22Rv1 (cell line): ENCODE data around the gene BYSL.

Experiments used
- H3K27ac ChIP-seq: fragments of 450-650 bp; 2 replicates; pipeline ENCODE4 v1.5.1; 2017
- ZFX ChIP-seq: fragments of 450-650 bp; IDR thresholded peaks from 2 replicates; pipeline ENCODE4 v1.6.1; 2017; ENCODE audit warnings: antibody characterized with exemption, borderline replicate concordance
- TF ChIP-seq, protein P1 (sequence below): fragments of 450-650 bp; IDR thresholded peaks from 2 replicates; pipeline ENCODE4 v1.5.1; 2017; ENCODE audit warnings: mild to moderate bottlenecking

BYSL gene

DNA sequence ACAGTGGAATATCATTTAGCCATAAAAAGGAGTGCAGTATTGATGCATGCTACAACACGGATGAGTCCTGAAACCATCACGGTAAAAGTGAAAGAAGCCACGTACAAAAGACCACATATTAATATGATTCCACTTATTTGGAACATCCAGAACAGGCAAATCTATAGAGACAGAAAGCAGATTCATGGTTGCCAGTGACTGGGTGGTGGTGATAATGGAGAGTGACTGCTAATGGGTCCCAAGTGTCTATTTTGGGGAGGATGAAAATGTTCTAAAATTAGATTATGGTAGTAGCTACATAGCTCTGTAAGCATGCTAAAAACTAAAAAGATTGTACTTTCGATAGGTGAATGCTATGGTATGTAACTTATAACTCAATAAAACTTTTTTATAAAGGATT is 38.7 kb downstream of the BYSL start:
- no peak for TF ChIP-seq ZFX
- TF ChIP-seq, protein P1, sequence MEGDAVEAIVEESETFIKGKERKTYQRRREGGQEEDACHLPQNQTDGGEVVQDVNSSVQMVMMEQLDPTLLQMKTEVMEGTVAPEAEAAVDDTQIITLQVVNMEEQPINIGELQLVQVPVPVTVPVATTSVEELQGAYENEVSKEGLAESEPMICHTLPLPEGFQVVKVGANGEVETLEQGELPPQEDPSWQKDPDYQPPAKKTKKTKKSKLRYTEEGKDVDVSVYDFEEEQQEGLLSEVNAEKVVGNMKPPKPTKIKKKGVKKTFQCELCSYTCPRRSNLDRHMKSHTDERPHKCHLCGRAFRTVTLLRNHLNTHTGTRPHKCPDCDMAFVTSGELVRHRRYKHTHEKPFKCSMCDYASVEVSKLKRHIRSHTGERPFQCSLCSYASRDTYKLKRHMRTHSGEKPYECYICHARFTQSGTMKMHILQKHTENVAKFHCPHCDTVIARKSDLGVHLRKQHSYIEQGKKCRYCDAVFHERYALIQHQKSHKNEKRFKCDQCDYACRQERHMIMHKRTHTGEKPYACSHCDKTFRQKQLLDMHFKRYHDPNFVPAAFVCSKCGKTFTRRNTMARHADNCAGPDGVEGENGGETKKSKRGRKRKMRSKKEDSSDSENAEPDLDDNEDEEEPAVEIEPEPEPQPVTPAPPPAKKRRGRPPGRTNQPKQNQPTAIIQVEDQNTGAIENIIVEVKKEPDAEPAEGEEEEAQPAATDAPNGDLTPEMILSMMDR: no peak

DNA sequence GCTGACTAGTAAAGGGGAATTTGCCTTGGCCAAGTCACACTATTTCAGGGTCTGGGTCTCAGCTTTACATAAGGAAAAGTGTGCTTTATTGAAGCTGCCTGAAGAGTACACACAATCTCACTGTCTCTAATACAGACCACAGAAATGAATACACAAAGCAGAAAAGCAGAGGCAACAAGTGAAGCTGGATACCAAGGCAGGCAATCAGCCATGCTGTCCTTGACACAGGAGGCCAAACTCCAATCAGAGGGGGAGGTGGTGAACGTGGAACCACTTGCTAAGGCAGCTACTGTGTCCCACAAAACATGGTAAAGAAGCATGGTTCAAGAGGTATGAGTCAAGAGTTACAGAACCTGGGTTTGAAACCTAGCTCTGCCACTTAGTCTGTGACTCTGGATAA is 42.1 kb downstream of the BYSL start:
- no peak for TF ChIP-seq ZFX
- TF ChIP-seq, protein P1: no peak

More for the DNA sequence above, 38.7 kb downstream of the BYSL start:
- H3K27ac ChIP-seq: no peak overlapping the region

DNA sequence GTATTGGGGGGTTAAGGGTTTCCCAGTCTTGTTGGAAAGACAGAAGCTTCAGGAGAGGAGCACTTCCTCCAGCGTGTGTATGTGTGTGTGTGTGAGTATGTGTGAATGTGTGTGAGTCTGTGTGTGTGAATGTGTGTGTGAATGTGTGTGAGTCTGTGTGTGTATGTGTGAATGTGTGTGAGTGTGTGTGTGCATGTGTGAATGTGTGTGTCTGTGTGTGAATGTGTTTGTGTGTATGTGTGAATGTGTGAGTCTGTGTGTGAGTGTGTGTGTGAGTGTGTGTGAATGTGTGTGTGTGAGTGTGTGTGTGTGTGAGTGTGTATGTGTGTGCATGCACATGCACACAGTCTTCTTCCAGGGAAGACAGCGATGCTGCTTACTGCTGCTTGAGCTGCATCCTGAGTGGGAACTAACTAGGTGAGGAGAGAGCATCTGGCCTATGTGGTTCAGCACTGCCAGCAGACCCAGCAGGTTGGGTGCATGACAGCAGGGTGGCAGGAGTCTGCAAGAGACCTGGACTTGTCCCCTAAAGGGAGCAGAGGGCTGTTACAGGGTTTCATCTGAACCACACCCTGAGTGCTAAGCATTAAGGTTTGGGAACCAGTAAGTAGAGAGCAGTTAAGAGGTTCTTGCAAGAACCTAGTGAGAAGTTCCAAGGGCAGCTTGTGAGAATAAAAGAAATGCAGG is 43.0 kb downstream of the BYSL start:
- no peak overlapping the region for H3K27ac ChIP-seq
- TF ChIP-seq, protein P1: no peak

More for the DNA sequence above, 42.1 kb downstream of the BYSL start:
- no peak overlapping the region for H3K27ac ChIP-seq

DNA sequence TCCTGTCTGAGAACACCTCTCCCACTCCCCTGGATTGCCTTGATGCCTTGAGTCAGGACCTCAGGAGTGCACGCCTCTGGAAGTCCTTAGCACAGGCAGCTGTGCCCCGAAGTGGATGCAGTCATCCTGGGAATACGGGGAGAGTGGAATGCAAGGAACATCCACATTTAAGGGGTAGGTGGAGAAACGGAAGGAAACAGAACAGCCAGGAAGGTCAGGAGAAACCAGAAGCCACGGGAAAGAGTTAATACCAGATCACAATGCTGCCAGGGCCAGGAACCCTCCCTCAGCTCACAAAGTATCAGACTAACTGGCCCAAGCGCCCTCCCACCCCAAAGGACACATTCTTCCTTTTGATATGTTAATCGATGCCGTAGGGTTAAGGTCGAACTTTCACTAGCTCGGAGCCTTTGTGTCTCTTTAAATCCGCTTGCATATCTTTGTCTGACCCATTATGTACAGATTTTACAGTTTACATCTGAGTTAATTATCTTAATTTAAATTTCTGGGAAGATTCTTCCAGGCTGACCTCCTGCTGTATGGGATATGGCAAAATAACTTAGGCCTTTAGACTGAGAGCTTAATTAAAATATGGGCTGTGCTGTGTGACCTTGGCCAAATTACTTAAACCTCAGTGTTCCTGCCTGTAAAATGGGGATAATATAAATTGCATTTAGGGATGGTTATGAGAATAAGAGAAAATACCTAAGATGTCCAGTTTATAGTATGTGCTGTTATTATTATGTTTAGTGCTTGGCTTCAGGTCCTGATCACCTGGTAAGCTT is 44.3 kb downstream of the BYSL start:
- H3K27ac ChIP-seq: no peak overlapping the region
- TF ChIP-seq, protein P1: no peak
- TF ChIP-seq ZFX: no peak

- TF ChIP-seq, protein P1: no peak
- TF ChIP-seq ZFX: no peak
These were observed 45.1 kb downstream of the BYSL start for GRCh38 chr6:41966214-41966920.

DNA sequence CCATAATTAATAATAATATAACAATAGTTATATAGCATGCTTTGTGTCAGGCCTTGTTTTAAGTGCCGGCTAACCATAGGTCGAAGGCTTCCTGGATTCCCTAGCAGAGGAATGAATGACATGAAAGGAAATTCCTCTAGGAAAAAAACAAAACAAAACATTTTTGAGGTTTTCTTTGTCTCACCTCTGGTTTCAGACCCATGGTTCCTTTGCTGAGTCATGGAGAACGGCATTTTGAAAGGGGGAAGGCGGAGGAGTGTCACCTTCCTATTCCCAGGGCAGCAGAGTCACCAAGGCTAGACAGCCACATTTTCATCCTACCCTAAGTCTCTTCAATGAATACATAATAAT is 45.6 kb downstream of the BYSL start:
- TF ChIP-seq, protein P1: no peak
- no peak for TF ChIP-seq ZFX
- H3K27ac ChIP-seq: no peak overlapping the region

More at GRCh38 chr6:41966214-41966920, 45.1 kb downstream of the BYSL start:
- no peak overlapping the region for H3K27ac ChIP-seq
